Activated CD4-positive, CD25-positive, alpha-beta regulatory T cell (primary cell): Measurements from ENCODE around the gene KRT85.

Experiments
- DNase-seq, 4 experiments: peaks; one replicate each; lab custom pipeline; 2025; lab: John Stamatoyannopoulos, UW

Gene KRT85

GRCh38 chr12:52394836-52395405 lies 27.6 kb upstream of the KRT85 start:
- no peak for DNase-seq

GRCh38 chr12:52392465-52393007 lies 25.3 kb upstream of the KRT85 start:
- no peak for DNase-seq

- DNase-seq, result no peak
Measured at GRCh38 chr12:52391618-52392002, 24.3 kb upstream of the KRT85 start.

GRCh38 chr12:52390739-52391617 lies 23.7 kb upstream of the KRT85 start:
- DNase-seq, result no peak

GRCh38 chr12:52389313-52390207 lies 22.3 kb upstream of the KRT85 start:
- no peak for DNase-seq

GRCh38 chr12:52387859-52388258 lies 20.6 kb upstream of the KRT85 start:
- no peak for DNase-seq

GRCh38 chr12:52385226-52385702 lies 18.0 kb upstream of the KRT85 start, which contains the start of gene KRT84:
TSS of gene KRT84 (minus strand) at chr12:52385652. CDS start at chr12:52385585, 67 bp downstream.
- DNase-seq, result no peak

GRCh38 chr12:52383331-52383730 lies 16.1 kb upstream of the KRT85 start:
- no peak for DNase-seq

- DNase-seq, result no peak
Measured at GRCh38 chr12:52382854-52383253, 15.6 kb upstream of the KRT85 start.

GRCh38 chr12:52381206-52381605 lies 13.9 kb upstream of the KRT85 start:
- no peak for DNase-seq

GRCh38 chr12:52380271-52380694 lies 13.0 kb upstream of the KRT85 start:
- DNase-seq, result no peak

- no peak for DNase-seq
Measured at GRCh38 chr12:52379536-52379935, 12.3 kb upstream of the KRT85 start.

- DNase-seq, result no peak
Measured at GRCh38 chr12:52378091-52378490, 10.8 kb upstream of the KRT85 start.

GRCh38 chr12:52377266-52377665 lies 10.0 kb upstream of the KRT85 start:
- DNase-seq, result no peak

- DNase-seq, result no peak
Measured at GRCh38 chr12:52372216-52373154, 5.2 kb upstream of the KRT85 start.

GRCh38 chr12:52371716-52372115 lies 4.4 kb upstream of the KRT85 start:
- DNase-seq, result no peak

GRCh38 chr12:52370926-52371608 lies 3.8 kb upstream of the KRT85 start:
- no peak for DNase-seq

GRCh38 chr12:52369809-52370208 lies 2.5 kb upstream of the KRT85 start:
- DNase-seq, result no peak

GRCh38 chr12:52369211-52369610 lies 1.9 kb upstream of the KRT85 start:
- no peak for DNase-seq

- DNase-seq, result no peak
Measured at GRCh38 chr12:52368508-52368907, 1.2 kb upstream of the KRT85 start.
